DMS53 (cell line): ENCODE measurements around the gene SLCO1B1.
"Not testable (repeated sequence)": the region's sequence is repeated elsewhere in the genome, so short reads cannot be mapped to it uniquely, and the experiment has no call there.

Experiments
- DNase-seq: peaks from one replicate; lab custom pipeline; 2025; lab: John Stamatoyannopoulos, UW

SLCO1B1 gene

DNA sequence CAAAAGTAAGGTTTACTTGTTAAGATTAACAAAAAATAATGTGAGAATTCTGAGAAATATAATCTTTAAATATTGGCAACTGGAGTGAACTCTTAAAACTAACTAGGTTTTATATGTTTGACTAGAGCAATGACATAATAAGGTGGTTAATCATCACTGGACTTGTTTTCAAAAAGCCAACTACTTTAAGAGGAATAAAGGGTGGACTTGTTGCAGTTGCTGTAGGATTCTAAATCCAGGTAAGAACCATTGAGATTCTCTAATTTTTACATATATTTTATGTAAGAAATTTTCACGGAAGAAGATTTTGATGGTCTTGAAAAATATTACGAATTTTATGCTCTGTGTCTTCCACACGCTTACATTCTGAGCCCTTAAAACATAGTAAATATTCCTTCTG, at the start of gene SLCO1B1:
Gene SLCO1B1, plus strand, starts transcription at position 197 of the 400 bp plus-strand sequence. CDS start 10,381 bp downstream, outside the sequence.
- DNase-seq: no peak

DNA sequence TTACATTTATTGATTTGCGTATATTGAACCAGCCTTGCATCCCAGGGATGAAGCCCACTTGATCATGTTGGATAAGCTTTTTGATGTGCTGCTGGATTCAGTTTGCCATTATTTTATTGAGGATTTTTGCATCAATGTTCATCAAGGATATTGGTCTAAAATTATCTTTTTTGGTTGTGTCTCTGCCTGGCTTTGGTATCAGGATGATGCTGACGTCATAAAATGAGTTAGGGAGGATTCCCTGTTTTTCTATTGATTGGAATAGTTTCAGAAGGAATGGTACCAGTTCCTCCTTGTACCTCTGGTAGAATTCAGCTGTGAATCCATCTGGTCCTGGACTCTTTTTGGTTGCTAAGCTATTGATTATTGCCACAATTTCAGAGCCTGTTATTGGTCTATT, 46.2 kb upstream of the SLCO1B1 start:
- not testable (repeated sequence) for DNase-seq

DNA sequence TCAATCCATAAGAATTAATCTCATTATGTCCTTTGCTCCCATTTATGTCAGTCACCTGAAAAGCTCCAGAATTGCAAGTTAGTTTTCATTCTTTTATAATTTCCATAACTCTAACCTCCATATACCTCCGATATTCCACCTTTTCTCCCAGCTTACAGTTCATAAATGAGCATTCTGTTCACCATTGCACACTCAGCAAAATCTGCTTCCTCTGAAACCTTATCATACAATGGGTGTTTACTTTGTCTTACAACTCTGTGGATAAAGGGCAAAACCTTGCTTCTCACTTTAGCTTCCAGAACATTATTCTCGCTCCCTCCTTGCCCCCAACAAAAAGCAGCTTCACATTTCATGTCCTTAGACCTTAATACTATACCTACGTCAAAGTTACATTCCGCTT, 19.3 kb upstream of the SLCO1B1 start:
- DNase-seq: no peak

GRCh38 chr12:21113266-21113665, 17.7 kb upstream of the SLCO1B1 start:
- no peak for DNase-seq

DNA sequence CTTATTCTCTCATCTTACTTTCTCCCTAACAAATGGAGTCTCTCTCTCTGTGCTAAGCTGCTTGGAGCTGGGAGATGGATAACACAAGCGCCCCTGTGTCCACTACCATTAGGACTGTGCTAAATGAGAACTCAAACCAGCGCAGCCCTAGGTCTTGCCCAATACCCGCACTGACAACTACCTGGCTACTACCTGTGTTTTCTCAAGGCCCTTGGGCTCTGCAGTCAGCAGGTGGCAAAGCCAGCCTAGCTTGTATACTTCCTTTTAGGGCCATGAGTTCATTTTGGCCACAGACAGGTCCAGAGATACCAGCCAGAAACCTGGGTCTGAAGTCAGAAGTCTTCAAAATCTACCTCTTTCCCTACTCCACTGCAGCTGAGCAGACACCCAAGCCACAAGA, 13.0 kb upstream of the SLCO1B1 start:
- no peak for DNase-seq

- no peak for DNase-seq
Measured at GRCh38 chr12:21118760-21119159, 12.2 kb upstream of the SLCO1B1 start.

- no peak for DNase-seq
Measured at GRCh38 chr12:21129351-21129750, 1.6 kb upstream of the SLCO1B1 start.

GRCh38 chr12:21129906-21130305, 1.1 kb upstream of the SLCO1B1 start:
- no peak for DNase-seq

- not testable (repeated sequence) for DNase-seq
Measured at GRCh38 chr12:21137318-21137999, 6.5 kb downstream of the SLCO1B1 start.

- DNase-seq: no peak
Measured at GRCh38 chr12:21138016-21138415, 7.0 kb downstream of the SLCO1B1 start.

- DNase-seq: no peak
Measured at GRCh38 chr12:21144309-21144708, 13.3 kb downstream of the SLCO1B1 start.

DNA sequence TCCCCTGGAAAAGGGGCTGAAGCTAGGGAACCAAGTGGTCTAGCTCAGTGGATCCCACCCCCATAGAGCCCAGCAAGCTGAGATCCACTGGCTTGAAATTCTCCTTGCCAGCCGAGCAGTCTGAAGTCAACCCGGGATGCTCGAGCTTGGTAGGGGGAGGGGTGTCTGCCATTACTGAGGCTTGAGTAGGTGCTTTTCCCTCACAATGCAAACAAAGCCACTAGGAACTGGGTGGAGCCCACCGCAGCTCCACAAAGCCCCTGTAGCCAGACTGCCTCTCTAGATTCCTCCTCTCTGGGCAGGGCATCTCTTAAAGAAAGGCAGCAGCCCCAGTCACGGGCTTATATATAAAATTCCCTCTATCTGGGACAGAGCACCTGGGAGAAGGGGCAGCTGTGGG, 18.9 kb downstream of the SLCO1B1 start:
- DNase-seq: not testable (repeated sequence)

DNA sequence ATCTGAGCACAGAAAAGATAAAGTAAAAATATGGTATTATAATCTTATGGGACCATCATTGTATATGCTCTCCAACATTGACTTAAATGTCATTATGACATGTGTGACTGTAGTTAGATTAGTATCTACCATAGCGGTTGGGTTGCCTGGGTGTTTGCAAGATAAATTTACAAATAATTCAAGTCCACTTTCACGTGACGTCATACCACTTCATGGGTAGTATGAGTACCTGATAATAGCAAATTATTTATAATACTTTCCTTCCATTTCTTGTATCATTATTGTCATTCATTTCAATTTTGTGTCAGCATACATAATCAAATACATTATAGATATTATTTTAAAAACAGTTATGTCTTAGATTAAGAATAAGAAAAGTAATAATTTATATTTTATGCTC, 20.2 kb downstream of the SLCO1B1 start:
- no peak for DNase-seq

GRCh38 chr12:21155522-21156351, 24.7 kb downstream of the SLCO1B1 start:
- DNase-seq: no peak

DNA sequence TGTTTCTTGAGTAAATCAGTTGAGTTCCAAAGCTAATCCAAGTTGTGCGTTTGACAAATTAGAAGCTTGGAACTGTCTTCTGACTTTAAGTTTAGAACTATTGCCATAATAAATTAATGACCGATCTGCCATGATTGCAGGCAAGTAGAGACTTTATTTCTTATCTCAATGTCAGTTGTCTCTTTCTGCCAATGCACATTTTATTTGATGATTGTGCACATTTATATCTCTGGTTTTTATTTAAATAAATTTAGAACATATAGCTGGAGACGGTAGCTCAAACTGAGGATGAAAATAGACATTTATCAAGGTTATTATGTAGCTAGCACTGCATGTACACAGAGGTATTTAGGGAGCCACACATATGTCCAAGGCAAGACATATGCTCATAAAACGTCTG, 34.1 kb downstream of the SLCO1B1 start:
- DNase-seq: no peak

DNA sequence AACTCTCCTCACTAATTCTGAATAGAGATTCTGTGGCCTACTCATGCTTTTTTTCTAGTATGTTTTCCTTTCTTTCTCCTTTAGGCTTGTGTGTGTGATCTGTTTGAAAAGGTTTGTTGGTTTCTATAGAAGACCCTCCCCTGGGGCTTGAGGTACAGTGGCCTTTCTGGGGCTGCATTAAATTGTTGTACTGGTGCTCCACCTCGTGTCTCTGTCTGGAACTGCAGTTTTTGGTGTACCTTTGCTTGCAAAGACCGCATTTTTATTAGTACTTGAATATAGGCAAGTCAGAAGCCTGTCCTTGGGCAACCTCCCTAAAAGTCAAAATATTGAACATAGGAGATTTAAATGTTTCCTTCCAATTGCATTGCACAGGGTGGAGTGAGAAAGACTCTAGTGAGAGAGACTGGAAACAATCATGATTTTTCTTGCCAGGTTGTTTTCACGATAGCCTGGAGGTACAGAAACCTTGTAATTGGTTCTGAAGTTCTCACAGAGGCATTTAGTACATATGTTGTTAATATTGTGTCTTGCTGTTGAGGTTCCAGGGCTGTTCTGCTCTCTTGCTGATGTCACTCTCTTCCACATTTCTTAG, 39.0 kb downstream of the SLCO1B1 start:
- DNase-seq: peak; percentile 82

GRCh38 chr12:21172079-21172478, 41.1 kb downstream of the SLCO1B1 start:
- no peak for DNase-seq

- DNase-seq: no peak
Measured at GRCh38 chr12:21183721-21184275, 52.8 kb downstream of the SLCO1B1 start.

DNA sequence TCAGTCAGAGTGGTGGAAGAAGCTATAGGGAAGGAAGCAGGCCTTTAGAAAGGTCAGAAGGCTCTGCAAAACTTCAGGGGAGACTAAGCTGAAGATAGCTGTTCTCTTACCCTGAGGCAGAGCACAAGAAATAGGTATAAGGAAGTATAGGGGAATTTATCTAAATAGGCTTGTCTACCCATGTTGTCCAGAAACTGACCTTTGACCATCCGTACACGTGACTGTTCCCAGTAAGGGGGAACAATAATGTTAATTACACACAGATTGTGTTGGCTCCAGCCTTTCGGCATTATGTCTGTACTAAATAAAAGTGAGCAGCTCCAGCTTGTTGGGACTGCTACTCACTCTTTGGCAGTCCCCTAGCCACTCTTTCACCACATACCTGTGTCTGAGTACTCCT, 59.0 kb downstream of the SLCO1B1 start:
- DNase-seq: peak; percentile 49

- DNase-seq: peak; percentile 91
Measured at GRCh38 chr12:21214433-21214832, 83.4 kb downstream of the SLCO1B1 start.

- no peak for DNase-seq
Measured at GRCh38 chr12:21219206-21219605, 88.2 kb downstream of the SLCO1B1 start.

GRCh38 chr12:21220266-21220665, 89.3 kb downstream of the SLCO1B1 start:
- DNase-seq: no peak

DNA sequence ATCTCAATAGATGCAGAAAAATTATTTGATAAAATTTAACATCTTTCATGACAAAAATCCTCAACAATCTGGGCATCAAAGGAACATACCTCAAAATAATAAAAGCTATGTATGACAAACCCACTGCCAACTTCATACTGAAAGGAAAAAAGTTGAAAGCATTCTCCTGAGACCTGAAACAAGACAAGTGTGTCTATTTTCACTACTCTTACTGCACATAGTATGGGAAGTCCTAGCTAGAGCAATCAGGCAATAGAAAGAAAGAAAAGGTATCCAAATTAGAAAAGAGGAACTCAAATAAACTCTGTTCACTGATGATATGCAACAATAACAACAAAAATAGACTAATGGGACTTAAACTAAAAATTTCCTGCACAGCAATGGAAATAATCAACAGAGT, 90.1 kb downstream of the SLCO1B1 start:
- no peak for DNase-seq
